ENCODE data around the gene IFITM5.

- TF ChIP-seq CTCF (IDR thresholded peaks at IDR 0.05; ENCODE audit: low read depth, low read length) (no peak), POLR2A (IDR thresholded peaks at IDR 0.05; ENCODE audit: extremely low read depth, insufficient read length) (no peak)
Measured at GRCh38 chr11:337711-338110, 38.4 kb upstream of the IFITM5 start.
